ENCODE data around the gene NKG7.
"Not testable (repeated sequence)": the region's sequence is repeated elsewhere in the genome, so short reads cannot be mapped to it uniquely, and the experiment has no call there.

NKG7 gene, protein sequence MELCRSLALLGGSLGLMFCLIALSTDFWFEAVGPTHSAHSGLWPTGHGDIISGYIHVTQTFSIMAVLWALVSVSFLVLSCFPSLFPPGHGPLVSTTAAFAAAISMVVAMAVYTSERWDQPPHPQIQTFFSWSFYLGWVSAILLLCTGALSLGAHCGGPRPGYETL

DNA sequence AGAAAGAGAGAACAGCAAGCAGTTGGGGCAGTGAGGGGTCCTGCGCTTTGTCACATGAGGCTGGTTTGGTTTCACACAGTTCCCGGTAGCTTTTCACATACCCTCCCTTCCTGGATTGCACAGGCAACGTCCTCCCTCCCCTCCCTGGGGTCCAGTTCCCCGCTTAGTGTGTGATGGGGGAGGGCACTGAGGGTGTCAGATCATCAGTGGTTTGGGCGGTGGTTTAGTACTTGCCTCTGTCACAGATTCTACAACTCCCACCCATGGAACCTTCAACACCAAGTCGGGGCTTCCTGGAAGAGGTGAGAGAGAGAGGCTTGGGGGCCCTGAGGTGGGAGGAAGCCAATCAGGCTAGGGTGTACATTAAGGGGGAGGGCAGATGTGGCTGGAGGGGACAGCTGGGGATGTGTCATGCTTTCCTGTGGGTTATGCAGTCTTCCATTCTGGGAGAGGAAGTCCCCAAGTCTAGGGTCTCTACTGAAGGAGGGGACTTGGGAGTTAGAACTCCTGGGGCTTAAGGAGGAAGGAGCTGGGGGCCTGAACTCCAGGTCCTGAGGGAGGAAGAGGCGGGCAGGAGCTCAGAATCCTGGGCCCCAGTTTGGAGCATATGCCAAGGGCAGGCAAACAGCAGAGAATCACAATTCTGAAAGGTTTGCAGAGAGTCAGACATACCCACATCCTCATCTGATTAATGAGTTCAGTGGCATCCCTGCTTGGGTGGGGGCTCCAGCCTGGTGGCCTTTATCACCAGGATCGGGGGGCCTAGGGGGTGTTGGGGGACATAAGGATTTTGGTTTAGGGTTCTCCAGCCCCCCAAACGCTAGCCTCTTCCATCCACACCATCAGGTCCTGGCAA lies at the start of gene NKG7:
TSS of gene NKG7 (minus strand) at position 6 of the 856 bp plus-strand sequence. CDS start 119 bp downstream, outside the sequence.
- no peak for DNase-seq (ENCODE audit: low read depth)
- TF ChIP-seq, protein P1, sequence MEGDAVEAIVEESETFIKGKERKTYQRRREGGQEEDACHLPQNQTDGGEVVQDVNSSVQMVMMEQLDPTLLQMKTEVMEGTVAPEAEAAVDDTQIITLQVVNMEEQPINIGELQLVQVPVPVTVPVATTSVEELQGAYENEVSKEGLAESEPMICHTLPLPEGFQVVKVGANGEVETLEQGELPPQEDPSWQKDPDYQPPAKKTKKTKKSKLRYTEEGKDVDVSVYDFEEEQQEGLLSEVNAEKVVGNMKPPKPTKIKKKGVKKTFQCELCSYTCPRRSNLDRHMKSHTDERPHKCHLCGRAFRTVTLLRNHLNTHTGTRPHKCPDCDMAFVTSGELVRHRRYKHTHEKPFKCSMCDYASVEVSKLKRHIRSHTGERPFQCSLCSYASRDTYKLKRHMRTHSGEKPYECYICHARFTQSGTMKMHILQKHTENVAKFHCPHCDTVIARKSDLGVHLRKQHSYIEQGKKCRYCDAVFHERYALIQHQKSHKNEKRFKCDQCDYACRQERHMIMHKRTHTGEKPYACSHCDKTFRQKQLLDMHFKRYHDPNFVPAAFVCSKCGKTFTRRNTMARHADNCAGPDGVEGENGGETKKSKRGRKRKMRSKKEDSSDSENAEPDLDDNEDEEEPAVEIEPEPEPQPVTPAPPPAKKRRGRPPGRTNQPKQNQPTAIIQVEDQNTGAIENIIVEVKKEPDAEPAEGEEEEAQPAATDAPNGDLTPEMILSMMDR (IDR thresholded peaks at IDR 0.05; ENCODE audit: control insufficient read depth, extremely low read depth, insufficient read depth): no peak
- no peak within 1 kb of the TSS for H3K4me3 ChIP-seq (ENCODE audit: low read depth, low read length)

DNA sequence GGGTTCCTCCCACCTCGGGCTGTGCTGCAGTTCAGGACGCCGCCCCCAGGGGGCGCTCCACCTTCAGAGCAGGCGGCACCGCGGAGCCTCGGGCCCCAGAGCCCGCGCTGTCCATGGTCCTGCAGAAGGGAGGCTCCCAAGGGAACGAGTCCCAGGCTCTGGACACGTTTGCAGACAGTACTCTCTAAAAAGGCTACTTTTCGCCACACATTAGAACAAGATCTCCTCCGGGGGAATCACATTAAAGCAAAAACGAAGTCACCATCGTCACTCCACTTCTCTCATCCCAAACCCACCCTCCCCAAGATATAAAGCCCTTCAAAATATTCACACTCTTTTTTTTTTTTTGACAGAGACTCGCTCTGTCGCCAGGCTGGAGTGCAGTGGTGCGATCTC lies 49.6 kb upstream of the NKG7 start:
- TF ChIP-seq, protein P1 (IDR thresholded peaks at IDR 0.05; ENCODE audit: control insufficient read depth, extremely low read depth, insufficient read depth): peak; percentile 96
- no peak overlapping the region for H3K4me3 ChIP-seq (ENCODE audit: low read depth, low read length)
- peak; percentile 22 for DNase-seq (ENCODE audit: low read depth)

DNA sequence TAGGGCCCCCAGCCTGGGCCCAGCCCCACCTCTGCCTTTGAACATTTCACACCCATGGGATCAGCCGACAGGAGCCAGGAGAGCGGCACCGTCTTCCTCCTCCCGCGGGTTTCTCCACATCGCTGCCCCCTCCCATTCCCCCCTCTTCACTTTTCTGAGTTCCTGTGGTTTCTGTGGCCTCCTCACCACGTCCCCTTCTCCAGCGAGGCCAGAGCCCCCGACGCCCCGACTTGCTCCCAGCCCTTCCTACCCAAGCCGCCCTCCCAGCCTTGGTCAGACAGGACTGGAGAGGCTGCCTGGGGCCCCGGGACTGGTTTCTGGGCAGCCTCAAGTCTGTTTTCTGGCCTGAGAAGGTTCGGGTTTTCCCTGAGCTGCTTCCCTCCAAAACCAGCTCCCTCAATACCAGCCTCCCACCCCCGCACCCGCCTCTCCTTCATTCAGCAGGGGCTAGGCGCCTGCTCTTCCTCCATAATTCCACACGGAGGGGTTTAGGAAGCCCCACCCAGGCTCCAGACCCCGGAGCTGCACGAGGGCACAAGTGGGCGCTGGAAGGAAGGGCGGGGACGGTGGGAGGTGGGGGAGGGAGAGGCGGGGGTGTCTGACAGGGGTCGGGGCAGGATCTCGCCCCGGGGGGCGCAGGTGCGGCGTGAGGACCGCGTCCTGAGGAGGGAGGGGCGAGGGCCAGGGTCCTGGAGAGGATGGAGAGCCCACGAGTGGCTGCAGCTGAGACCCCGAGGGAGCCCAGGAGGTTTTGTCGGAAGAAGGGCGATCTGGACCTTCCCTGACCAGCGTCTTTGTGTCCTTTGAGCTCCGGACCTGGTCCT lies 49.0 kb upstream of the NKG7 start:
- no peak overlapping the region for H3K4me3 ChIP-seq (ENCODE audit: low read depth, low read length)
- no peak for DNase-seq (ENCODE audit: low read depth)
- TF ChIP-seq, protein P1 (IDR thresholded peaks at IDR 0.05; ENCODE audit: control insufficient read depth, extremely low read depth, insufficient read depth): no peak

DNA sequence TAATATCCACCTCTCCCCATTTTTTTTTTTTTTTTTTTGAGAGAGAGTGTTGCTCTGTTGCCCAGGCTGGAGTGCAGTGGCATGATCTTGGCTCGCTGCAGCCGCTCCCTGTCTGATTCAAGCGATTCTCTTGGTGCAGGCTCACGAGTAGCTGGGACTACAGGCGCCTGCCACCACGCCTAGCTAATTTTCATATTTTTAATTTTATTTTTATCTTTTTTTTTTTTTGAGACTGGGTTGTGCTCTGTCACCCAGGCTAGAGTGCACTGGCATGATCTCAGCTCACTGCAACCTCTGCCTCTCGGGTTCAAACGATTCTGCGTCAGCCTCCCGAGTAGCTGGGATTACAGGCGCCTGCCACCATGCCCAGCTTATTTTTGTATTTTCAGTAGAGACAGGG lies 48.1 kb upstream of the NKG7 start:
- not testable (repeated sequence) for DNase-seq (ENCODE audit: low read depth); H3K4me3 ChIP-seq (ENCODE audit: low read depth, low read length)

DNA sequence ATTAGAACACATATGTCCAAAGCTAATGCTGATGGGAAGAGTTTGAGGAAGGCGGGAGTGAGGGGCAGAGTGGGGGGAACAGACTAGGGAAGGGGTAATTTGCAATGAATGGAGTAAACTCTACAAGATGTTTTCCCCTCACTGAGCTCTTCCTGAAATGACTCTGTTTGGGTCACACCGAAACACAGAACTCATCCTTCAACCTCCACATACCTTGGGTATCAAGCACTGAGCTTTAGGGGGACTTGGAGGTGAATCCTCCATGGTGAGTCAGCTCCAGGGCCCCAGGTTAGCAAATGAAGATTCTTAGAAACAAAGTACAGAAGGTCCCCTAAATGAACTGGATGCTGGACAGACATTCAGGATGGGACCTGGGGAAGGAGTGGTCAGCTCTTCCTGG lies 46.3 kb upstream of the NKG7 start:
- no peak for DNase-seq (ENCODE audit: low read depth)
- TF ChIP-seq, protein P1 (IDR thresholded peaks at IDR 0.05; ENCODE audit: control insufficient read depth, extremely low read depth, insufficient read depth): no peak
- H3K4me3 ChIP-seq (ENCODE audit: low read depth, low read length): no peak overlapping the region

DNA sequence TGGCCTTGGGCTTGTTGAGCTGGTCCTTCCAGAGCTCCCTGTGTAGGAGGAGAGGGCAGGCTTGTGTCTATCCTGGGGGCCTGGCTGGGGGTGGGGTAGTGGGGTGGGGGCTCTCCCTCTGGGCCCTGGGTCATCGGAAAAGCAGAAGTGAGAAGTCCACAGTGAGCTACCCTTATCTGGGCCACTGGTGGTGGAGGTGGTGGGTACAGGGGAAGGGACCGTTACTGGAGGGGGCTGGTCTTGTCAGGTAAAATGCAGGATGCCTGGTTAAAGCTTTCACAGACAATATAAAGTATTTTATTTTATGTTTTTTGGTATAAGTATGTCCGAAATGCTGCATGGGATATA lies 45.3 kb upstream of the NKG7 start:
- no peak for DNase-seq (ENCODE audit: low read depth)
- TF ChIP-seq, protein P1 (IDR thresholded peaks at IDR 0.05; ENCODE audit: control insufficient read depth, extremely low read depth, insufficient read depth): no peak
- H3K4me3 ChIP-seq (ENCODE audit: low read depth, low read length): no peak overlapping the region
